GM12874 (cell line): Measurements from ENCODE around the gene SUMO1.

Experiments
- CTCF ChIP-seq: IDR thresholded peaks from 2 replicates; pipeline ENCODE4 v1.5.1; 2011; ENCODE audit warnings: low read depth, mild to moderate bottlenecking, control low read depth, low read length, moderate library complexity; ENCODE audit not compliant: insufficient read depth

Gene SUMO1

DNA sequence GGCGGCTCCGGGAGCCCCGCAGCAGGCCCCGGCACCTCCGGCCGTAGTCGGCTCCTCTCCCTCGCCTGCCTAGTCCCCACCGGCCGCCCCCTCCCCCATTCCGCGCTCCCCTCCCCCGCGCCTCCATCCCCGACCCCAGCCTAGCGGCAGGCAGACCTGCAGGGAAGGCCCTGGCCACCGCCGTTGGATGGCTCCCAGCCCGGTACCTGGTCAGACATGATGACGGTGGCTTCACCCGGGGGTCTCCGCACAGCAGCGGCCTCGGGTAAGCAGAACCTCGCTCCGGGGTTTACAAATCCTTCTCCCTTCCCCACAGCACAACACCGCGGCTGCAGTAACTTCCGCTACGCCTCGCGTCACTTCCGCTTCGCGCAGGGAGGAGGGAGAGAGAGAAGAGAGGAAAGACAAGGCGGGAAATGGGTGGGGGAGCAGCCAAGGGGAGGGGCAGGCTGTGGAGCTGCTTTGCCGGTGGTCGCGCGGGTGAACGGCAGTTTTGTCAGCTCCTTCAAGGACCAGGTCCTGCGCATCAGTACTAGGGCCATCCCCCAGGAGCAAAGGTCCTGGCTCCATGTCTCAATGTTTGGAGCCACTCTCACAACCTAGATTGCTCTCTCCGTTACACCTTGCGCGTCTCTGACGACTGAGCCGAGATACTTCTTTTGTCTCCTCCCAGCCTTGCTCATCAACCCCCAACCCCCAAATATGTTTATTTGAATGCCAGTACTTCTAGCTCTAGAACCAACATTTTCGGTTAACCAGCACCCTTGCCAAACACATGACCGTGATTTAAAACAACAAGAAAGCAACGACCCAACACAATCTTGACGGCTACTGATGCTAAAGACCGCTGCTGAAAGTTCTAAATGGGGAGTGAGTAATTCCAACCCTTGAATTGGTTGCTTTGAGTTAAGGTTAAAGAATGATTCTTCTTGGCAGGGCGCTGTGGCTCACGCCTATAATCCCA lies at the start of gene SUMO1:
Gene SUMO1 (minus strand): TSS at position 364 of the 964 bp plus-strand sequence. CDS start 146 bp downstream, at position 218.
- no peak for TF ChIP-seq CTCF

DNA sequence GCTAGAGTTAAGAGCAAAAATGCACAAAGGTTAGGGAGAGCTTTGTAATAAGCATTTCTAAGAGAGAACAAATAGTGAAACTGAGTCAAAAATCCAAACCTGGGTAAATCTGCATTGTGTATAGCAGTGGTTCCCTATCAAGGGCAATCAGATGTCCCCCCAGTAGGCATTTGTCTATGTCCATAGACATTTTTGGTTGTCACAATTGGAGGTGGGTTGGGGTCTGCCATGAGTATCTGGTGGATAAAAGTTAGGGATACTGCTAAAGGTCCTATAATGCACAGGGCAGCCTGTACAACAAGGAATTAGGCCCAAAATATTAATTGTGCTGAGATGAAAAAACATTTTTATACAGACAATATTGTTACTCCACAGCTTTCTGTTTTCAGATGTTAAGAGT lies 48.2 kb upstream of the SUMO1 start:
- no peak for TF ChIP-seq CTCF

DNA sequence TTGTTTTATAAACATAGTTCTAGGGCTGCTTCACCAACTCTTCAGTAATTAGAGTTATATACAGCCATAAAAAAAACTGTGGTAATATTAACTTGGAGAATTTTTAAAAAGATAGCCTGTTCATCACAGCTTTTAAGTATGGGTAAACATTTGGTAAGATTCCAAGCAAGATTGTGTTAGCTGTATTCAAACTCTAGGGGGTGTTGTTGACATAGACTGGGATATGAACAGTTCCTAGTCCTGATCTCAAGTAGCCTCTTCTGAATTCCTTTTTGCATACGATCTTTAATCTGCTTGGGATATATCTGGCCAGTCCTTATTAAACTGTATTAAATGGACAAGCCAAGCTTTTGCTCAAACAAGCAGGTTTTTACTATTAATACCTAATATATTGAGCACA lies 40.5 kb upstream of the SUMO1 start:
- peak; percentile 21; the same call in 1 of the 2 replicates for TF ChIP-seq CTCF

GRCh38 chr2:202278036-202278760 lies 39.8 kb upstream of the SUMO1 start:
- no peak for TF ChIP-seq CTCF

DNA sequence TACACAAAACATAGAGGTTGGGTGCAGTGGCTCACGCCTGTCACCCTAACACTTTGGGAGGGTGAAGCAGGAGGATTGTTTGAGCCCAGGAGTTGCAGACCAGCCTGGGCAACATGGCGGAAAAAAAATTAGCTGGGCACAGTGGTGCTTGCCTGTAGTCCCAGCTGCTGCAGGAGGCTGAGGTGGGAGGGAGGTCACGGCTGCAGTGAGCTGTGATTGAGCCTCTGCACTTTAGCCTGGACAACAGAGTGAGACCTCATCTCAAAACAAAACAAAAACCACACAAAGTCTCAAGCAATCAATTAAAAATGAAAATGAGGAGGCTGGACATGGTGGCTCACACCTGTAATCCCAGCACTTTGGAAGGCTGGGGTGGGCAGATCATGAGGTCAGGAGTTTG lies 32.1 kb upstream of the SUMO1 start:
- no peak for TF ChIP-seq CTCF

DNA sequence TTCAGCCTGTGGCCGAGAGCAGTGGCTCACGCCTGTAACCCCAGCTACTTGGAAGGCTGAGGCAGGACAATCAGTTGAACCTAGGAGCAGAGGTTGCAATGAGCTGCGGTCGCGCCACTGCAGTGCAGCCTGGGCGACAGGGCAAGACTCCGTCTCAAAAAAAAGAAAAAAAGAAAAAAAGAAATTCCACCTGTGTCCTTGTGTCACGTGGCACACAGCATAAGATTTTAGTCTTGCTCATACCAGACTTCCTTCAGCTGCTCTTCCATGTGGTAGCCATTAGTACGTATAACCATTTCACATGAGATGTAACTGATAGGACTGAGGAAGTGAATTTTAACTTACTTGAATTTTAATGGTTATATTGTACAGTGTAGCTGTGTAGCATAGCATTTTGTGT lies 31.2 kb upstream of the SUMO1 start:
- no peak for TF ChIP-seq CTCF

DNA sequence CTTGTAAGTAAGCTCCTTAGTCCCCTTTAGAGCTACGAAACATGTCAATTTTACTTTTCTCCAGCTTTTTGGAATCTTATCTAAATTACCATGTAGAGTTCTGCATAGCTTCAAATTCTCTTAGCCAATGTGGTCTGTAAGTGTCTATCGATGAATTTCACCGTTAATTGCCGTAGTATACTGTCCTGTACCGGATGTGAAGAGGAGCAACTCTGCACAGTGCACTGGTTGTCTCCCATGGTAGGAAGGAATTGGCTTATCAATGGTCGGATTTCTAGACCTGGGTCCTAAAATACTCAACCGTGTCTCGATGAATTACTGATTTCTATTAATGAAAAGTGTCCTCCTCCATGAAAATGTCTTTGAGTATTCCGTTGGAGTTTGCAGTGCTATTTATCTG lies 29.1 kb upstream of the SUMO1 start:
- no peak for TF ChIP-seq CTCF
